Esophagus mucosa (tissue), 1 donor: ENCODE data around the gene LSS. TPM values are rescaled to one million over a fixed set of nuclear protein-coding genes. Genes with fewer than 3 reads are reported as not detected.

Experiments used
- ATAC-seq: fragments of 200-7000 bp; cut with Tn5 transposase; one replicate; pipeline ENCODE4 v1.9.1; 2020
- total RNA-seq: library from RNA; stranded (reverse); gene quantifications from one replicate; pipeline ENCODE4 v1.2.4, GENCODE V29; 2023
- donor health status: DM: yes; HTN: yes; CAD: no.

Gene LSS
- total RNA-seq, 1 donor from 2014 or later: 92.6 TPM

DNA sequence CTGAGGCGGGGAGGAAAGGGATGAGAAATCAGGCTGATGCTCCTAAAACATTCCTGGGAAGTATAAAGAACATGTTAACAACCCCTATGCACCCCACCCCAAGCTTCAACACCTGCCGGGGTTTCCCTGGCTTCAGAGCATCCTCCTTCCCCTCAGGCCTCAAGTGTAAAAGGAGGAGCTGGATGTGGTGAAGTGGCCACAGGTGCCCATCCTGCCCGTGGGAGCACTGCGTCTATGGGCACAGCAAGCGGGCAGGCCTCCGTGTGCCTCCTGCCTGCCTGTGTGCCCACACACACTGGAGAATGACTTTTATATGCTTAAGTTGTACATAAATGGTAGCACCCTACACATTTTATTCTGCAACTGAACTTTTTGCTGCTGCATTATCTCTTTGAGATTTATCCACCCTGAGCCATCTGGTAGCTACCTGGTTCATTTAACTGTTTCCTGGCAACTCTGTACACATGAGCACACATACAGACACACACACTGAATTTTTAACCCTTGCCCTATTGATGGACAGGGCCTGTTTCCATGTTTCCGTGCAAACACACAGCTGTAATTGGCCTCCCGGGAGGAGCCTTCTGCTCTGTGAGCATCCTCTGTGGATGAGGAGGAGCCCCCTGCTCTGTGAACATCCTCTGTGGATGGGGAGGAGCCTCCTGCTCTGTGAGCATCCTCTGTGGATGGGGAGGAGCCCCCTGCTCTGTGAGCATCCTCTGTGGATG, 59.8 kb downstream of the LSS start:
- ATAC-seq: no peak

DNA sequence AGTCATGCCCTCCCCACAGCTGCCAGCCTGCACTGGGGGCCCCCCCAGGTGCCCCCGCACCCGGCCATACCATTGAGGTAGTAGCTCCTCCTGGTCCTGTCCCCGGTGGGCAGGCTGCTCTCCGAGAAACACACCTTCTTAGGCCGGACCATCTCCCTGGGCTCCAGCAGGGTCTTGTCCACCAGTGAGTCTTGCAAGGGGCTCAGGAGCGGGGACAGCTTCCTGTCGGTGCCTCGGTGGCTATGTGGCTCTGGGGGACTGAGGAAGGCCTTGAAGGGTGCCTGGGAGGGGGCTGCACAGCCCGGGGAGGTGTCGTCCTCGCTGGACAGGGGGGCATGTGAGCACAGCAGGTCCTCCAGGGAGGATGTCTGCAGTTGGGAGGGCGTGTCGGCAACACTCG, 60.3 kb downstream of the LSS start:
- ATAC-seq: peak; percentile 15

DNA sequence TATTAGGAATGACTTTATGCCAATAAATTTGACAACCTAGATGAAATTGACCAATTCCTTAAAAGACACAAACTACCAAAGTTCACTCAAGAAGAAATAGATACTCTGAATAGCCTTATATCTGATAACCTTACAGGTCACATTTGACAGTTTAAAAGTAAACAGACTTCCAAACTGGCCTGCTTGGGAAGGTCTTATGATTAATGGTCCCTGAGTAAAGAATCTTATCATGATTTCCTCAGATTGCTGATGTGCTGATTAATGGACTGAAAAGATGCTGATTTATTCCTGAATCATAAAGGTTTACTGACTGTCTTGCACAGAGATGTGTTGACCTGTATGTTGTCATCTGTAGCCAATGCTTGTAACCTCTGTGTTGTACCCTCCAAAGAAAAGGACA, 63.5 kb downstream of the LSS start:
- no peak for ATAC-seq

DNA sequence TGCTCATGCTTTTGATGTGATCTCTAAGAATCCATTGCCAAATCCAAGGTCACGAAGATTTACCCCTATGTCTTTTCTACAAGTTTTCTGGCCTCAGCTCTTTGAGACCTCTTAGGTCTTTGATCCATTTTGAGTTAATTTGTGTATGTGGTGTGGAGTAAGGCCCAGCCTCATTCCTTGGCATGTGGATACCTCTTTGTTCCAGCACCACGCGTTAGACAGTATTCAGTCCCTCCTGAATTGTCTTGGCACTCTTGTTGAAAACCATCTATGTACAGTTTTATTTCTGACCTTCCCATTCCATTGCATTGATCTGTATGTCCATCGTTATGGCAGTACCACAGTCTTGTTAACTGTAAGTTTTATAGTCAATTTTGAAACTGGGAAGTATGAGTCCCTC, 65.2 kb downstream of the LSS start:
- no peak for ATAC-seq

DNA sequence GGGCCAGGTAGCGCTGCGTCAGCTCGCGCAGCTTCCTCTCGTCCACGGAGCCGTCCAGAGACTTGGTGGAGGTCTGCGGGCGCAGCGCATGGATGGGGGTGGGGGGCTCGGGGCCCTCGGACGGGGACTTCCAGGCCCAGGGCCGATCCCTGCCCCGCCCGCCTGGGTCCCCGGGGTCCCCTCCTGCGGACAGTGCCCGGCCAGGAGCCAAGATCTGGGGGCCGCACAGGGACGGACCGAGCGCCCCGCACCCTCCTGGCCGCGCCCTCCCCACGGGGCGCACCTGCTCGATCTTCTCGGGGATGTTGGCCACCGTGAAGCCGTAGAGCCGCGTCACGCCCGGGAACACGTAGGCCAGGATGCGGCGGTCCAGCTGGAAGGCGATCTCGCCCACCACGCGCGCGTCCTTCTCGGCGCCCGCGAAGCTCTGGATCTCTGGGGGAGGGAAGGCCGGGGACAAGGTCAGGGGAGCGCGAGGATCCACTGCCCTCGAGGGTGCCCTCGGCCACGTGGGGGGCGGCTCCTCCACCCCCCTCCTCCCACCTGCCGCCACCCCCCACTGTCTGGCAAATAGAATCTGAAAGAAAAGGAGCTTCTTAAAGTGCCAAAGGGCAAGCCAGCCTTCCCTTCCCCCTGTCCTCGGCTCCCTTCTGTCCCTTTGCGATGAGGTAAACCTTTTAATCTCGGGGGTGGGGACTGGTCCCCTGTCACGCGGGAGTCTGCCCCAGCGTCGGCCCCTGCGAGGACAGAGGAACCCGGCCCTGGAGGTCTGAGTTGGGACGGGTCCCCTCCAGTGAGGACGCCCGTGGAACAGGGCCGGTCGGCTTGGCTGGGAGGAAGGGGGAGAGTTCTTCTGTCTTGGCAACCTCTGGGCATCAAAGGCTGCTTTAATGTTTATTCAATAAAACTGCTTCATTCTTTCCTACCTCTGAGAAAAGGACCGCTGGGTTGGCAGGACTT, 66.7 kb downstream of the LSS start:
- no peak for ATAC-seq

DNA sequence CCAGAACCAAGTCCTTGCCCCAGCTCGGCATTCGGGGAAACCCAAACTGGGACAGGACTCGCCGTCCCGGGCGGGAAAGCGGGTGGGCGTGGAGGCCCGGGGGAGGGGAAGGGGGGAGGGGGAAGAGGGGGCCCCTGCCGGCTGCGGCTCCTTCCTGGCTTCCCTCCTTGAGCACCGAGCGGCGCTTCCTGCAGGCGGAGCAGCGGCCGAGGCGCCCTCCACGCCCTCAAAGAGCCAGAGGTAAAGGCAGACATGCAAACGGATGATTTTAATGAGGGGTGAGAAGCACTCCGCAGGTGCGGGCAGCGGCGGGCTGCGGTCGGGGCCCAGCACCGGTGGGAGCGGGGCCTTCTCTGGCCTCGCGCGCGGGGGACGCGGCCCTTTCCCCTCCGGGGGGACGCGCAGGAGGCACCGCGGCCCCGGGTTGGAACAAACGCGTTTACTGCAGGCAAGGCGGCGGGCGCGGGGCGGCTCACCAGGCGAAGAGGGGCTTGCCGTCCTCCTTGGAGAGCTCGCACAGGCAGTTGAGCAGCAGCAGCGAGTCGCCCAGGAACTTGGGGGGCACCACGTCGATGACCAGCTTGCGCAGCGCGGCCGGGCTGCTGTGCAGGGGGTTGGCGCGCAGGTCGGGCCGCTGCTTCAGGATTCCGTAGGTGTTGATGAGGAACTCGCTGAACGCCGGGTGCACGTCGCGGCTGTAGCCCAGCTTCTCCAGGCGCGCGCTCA, 67.5 kb downstream of the LSS start:
- ATAC-seq: no peak

DNA sequence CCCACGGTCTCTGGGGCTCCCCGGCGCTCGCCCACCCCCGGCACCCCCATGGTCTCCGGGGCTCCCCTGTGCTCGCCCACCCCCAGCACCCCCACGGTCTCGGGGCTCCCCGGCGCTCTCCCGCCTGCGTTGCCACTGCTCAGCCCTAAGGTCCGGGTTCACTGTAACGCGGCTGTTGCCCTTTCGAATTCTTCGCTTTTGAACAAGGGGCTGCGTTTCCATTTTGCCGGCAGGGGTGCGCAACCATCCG, 68.0 kb downstream of the LSS start:
- ATAC-seq: no peak

DNA sequence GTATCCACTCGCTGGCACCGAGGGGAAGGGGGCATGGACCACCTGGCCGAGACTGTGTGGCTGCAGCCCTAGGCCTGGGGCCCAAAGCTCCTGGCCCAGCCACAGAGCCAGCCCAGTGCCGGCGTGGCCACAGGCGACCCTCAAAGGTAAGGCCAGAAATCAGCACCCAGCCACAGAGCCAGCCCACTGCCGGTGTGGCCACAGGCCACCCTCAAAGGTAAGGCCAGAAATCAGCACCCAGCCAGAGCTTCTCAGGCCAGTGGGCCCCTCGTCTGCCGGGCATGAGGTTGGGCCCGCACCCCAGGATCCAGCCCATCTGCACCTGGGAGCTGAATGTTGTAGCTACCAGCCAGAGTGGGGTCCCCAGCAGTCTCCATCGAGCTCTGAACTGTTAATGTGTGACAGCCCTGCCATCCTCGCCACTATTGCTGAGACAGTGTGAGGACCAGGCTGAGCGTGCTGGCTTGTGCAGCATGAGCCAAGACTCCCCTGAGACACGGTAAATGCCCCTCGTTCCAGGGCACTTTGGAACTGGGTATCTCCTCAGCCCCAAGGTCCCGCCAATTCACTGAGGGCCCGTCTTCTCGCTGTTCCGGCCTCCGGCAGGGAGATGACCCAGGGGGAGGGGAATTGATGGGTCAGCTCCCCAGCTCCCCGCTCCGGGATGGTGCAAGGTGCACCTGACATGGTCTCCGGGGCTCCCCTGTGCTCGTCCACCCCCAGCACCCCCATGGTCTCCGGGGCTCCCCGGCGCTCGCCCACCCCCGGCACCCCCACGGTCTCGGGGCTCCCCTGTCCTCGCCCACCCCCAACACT, 68.5 kb downstream of the LSS start:
- ATAC-seq: no peak

DNA sequence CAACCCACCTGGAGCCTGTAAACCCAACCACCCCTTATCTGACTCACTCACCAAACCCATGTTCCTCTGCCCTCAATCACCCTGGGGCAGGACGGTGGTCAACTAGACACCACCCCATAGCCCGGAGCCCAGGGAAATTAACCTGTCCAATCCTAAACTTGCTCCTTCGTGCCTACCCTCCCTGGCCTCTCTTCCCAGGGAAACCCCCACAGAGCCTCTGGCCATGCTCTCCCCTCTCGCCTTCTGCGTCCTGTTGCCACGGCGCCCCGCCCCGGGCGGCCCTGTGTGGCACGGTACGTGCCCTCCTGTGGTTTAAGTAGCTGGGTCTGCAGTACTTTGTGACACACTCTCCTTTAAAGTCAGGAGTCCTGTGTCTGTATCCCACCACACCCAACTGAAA, 69.2 kb downstream of the LSS start:
- ATAC-seq: no peak

DNA sequence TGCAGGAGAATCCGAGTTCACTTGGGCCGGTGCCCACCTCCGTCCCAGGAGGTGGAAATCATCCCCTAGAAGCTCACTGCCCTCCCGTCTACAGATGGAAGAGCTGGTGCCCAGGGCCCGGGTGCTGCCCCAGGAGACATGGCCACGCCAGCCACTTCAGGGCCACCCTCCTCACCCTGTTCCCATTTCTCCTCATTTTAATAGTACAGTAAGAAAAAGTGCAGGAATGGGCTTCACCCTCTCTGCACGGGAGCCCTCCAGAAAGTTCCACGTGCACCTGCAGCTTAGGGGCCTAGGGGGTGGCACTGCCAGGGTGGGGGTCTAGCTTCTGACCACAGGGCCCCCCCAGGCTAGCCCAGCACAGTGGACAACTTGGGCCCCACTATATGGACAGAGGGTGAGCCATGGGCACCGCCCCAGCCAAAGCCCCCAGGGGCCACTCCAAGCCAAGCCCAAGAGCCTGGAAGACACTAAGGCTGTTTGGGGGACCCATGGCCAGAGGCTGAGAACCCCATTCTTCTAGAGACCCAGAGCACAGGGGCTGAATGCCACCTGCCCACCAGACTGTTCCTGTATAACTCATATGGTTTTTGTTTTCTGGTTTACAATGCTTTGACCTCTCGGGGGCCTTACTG, 69.8 kb downstream of the LSS start:
- no peak for ATAC-seq

DNA sequence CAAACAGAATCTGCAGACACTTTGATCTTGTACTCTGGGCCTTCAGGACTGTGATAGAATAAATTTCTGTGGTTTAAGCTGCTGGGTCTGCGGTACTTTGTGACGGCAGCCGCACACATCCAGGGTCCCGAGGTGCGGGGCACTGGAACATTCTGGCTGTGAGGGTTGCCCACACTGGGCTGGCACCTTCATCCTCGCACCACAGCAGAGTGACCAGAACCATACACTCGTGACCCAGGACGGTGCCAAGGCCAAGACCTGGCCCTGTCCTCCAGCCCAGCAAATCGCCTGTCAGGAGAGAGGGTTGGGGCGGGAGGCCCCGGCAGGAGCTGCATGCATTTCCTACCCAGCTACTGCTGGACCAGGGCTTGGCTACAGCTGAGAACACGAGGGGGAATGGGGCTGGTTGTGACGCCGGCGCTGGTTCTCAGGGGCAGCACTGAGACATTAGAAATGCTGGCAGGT, 70.6 kb downstream of the LSS start:
- no peak for ATAC-seq

DNA sequence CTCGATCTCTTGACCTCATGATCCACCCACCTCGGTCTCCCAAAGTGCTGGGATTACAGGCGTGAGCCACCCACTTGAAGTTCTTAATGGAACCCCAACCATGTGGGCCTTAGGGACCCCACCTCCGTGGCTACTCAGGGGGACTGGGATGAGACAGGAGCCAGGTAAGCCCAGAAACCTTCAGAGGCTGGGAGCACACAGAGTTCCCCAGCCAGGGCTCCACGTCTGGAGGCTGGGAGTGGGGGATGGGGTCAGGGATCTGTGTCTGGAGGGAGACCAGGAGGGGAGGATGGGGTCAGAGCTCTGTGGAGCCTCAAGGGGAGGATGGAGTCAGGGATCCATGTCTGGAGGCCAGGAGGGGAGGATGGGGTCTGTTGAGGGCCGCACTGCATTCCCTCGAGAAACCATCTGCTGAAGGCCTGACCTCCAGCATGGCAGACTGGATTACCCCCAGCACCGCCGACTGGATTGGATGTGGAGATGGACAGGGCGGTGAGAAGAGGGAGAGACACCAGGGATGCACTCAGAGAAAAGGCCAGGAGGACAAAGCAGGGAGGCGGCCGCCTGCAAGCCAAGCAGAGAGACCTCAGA, 71.1 kb downstream of the LSS start:
- no peak for ATAC-seq

DNA sequence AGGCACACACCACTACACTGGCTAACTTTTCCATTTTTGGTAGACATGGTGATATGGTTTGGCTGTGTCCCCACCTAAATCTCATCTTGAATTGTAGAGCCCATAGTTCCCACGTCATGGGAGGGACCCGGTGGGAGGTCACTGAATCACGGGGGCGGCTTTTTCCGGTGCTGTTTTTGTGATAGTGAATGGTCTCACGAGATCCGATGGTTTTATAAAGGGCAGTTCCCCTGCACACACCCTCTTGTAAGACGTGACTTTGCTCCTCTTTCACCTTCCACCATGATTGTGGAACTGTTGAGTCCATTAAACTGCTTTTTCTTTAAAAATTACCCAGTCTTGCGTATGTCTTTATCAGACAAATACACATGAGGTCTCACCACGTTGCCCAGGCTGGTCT, 71.9 kb downstream of the LSS start:
- ATAC-seq: no peak

DNA sequence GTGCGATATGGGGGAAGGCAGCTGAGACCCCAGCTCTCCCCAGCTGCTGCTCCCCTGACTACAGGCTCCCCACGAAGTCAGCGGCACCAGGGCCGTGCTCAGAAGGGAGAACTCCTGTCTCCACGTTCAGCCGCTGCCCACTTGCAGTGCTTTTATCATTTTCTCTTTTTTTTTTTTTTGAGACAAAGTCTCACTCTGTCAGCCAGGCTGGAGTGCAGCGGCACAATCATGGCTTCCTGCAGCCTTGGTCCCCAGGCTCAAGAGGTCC, 72.3 kb downstream of the LSS start:
- ATAC-seq: no peak

DNA sequence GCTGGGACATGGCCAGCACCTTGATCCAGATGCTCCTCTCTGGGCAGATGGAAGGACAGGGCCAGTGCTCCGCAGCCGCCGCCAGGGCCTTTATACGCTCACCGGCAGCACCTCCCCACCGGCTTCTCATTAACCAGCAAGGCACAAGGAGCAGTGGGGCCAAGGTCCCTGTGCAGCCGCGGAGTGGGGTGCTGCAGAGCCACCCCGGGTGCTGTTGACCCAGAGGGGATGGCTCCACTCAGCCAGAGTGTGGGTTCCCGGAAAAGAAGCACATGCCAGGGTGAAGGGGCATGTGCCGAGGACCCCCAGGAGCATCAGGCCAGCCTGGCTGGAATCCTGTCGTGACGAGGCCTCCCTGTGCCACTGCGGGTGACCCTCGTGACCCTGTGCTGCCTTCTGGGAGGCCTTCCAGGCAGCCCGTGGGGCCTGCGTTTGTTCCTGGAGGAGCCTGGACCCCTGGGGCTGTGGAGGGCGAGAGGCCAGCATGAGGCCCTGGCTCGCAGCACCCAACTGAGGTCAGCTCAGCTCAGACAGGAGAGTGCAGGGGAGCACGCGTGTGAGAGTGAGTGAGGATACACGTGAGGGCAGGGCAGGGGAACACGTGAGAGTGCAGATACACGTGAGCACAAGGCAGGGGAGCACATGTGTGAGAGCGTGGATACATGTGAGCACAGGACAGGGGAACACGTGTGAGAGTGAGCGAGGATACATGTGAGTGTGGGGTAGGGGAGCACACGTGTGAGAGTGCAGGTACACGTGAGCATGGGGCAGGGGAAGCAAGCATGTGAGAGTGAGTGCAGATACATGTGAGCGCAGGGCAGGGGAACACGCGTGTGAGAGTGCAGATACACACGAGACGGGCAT, 72.8 kb downstream of the LSS start, which contains the start of gene FTCD:
FTCD (minus strand) TSS at position 66 of the 864 bp plus-strand sequence; CDS start at position 10, 56 bp downstream.
- no peak for ATAC-seq

DNA sequence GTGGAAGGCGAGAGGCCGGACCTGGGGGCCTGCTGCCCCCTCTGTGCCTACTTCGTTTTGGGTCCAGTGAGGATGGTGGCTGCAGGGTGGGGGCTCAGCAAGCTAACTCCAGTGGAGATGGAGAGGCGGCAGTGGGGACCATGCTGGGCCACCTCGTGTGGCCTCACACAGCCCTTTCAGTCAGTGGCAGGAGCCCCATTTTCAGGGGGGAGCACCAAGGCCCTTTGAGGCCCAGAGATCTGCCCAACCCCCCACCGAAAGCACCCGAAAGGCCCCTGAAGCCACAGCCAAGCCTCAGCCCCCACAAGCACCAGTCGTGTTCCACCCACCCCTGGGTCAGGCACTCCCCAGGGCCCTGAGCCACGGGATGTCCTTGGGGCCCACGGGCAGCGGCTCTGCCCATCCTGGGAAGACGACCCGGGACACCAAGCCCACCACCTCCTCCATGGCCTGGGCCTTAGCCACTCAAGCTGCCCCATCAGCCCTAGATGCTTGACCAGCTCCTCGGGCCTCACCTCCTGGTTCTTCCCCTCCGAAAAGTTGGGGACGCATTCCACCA, 73.5 kb downstream of the LSS start:
- no peak for ATAC-seq

DNA sequence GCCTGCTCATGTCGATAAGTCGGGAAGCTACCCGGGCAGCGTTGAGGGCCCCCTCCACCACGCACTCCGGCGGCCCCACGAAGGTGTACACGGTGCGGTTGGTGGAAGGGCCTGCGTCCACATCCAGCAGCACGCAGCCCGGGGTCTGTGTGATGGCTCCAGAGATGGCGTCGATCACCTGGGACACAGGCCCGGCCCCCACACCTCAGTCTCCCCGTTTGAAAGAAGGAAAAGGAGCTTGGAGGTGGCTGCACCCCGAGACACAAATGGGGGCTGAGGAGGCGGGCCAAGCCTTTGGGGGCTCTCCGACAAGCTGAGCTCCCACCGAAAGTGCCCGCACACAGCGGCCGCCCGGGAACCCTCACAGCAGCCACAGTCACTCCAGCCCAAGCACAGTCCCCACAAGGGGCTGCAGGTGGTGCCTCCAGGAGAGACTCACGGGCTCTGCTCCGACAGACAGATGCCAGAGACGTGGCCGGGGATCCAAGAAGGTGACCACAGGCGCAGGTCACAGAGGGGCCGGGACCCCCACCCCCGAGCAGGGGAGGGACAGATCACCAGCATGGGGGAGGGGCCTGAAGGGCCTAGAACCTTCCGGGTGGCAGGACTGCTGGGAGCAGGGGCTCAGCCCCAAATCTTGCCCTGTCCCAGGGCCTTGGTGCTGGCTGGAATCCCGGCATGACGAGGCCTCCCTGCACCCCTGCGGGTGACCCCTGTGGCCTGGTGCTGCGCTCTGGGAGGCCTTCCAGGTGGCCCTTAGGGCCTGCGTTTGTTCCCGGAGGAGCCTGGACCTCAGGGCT, 74.2 kb downstream of the LSS start:
- ATAC-seq: no peak

DNA sequence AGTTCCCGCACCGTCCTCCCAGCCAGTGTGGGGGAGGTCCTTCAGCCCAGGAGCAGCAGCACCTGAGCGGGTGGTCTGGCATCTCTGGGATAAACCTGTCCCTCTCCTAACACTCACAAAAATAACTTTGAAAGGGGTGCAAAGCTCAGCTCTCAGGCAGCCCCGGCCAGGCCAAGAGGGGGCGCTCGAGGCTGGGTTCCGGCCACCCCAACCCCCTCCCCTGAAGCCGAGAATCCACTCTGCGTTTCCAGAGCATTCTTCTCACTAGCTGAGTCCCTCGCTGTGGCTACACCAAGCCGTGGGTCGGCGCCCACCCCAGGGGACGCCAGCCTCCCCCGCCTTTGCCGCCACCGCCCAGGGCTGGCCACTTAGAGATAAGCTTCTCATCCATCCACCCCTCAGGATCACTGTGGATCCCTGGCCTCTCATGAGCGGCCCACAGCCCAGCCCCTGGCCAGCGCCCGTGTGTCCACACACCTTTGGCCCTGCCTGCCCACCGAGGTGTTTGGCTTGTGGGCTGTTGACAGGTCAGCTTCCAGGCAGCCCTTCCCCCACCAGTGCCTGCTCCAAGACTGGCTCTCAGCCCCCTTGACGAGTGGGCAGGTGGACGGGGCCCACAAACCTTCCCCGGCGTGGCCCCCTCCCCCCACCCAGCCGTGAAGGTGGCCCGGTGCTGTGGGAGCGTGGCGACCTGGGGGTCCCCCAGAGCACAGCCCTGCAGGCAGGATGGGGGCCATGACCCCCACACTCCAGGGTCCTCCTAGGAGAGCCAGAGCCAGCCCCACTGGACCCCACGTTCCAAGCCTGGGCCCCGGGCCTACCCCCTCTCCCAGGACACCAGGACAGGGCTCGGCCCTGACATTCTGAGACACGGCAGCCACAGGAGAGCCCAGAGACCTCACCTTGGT, 75.1 kb downstream of the LSS start:
- peak; percentile 7 for ATAC-seq

DNA sequence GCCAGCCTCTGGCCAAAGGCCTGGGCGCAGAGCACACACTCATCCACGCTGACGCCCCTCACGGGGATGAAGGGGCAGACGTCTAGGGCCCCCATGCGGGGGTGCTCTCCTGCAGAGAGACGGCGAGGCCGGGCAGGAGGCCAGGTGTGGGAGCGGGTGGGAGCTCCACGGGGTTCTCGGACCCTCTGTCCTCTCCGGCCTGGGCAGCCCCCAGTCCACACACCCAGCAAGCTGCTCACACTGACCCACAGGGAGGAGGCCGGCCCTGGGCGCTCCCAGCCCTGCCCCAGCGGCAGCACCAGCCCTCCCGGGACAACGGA, 75.7 kb downstream of the LSS start:
- no peak for ATAC-seq
